SU-DHL-6 (cell line): Measurements from ENCODE around the gene SEPTIN12.

ENCODE experiments used
- H2AFZ ChIP-seq: fragments of 200-600 bp; sonication (generic); 2 replicates; pipeline ENCODE4 v1.6.1; 2014; ENCODE audit warnings: low read depth, mild to moderate bottlenecking, moderate library complexity, mixed read lengths, antibody characterized with exemption, low read length; ENCODE audit not compliant: severe bottlenecking
- H3F3A ChIP-seq: fragments of 200-600 bp; shearing (Covaris generic); 2 replicates; pipeline ENCODE4 v1.6.0; 2016; ENCODE audit warnings: antibody characterized with exemption, mild to moderate bottlenecking; ENCODE audit not compliant: insufficient read depth
- H3K27ac ChIP-seq: fragments of 200-600 bp; sonication (generic); 2 replicates; pipeline ENCODE4 v1.5.1; 2016; ENCODE audit warnings: low read depth, mild to moderate bottlenecking, low read length, moderate library complexity, mixed read lengths
- H3K27me3 ChIP-seq: fragments of 200-600 bp; sonication (generic), shearing (Covaris generic); 2 replicates; pipeline ENCODE4 v1.6.0; 2014; ENCODE audit warnings: mild to moderate bottlenecking, low read length
- H3K36me3 ChIP-seq: fragments of 200-600 bp; sonication (generic); 2 replicates; pipeline ENCODE4 v1.6.1; 2014; ENCODE audit warnings: mild to moderate bottlenecking, low read length, mixed read lengths
- H3K4me2 ChIP-seq: fragments of 300-600, 200-600 bp; shearing (Covaris generic), sonication (generic); 2 replicates; pipeline ENCODE4 v1.6.0; 2014; ENCODE audit warnings: low read length, low read depth, mild to moderate bottlenecking; ENCODE audit not compliant: poor library complexity, severe bottlenecking
- H3K4me3 ChIP-seq: fragments of 200-600 bp; sonication (generic); 2 replicates; pipeline ENCODE4 v1.5.1; 2014; ENCODE audit warnings: antibody characterized with exemption, low read length, mild to moderate bottlenecking, mixed read lengths; ENCODE audit not compliant: insufficient read depth, poor library complexity, severe bottlenecking
- H3K79me2 ChIP-seq: fragments of 200-600 bp; sonication (generic); 2 replicates; pipeline ENCODE4 v1.6.1; 2014; ENCODE audit warnings: mild to moderate bottlenecking, low read length, moderate library complexity; ENCODE audit not compliant: insufficient read depth
- H3K9ac ChIP-seq: fragments of 200-600 bp; sonication (generic); 2 replicates; pipeline ENCODE4 v1.7.0; 2014; ENCODE audit warnings: mild to moderate bottlenecking, low read length
- H3K9me2 ChIP-seq: fragments of 200-600 bp; sonication (generic); replicated peaks from 2 replicates; pipeline ENCODE4 v1.6.1; 2014; ENCODE audit warnings: low read length; ENCODE audit not compliant: insufficient read depth
- H3K9me3 ChIP-seq: fragments of 200-600 bp; sonication (generic); 2 replicates; pipeline ENCODE4 v1.6.1; 2014; ENCODE audit warnings: low read length, mixed read lengths; ENCODE audit not compliant: insufficient read depth
- H4K20me1 ChIP-seq: fragments of 200-600 bp; sonication (generic); 2 replicates; pipeline ENCODE4 v1.6.1; 2014; ENCODE audit warnings: low read depth, mild to moderate bottlenecking, antibody characterized with exemption, low read length, moderate library complexity, mixed read lengths
- CTCF ChIP-seq: fragments of 200-600 bp; sonication (generic); IDR thresholded peaks from one replicate; pipeline ENCODE4 v1.5.1; 2017; ENCODE audit warnings: antibody characterized with exemption, mild to moderate bottlenecking, low read length, moderate library complexity; ENCODE audit not compliant: insufficient read depth, poor library complexity, severe bottlenecking
- EZH2phosphoT487 ChIP-seq: fragments of 200-600 bp; sonication (generic), shearing (Covaris generic); conservative IDR thresholded peaks from 2 replicates; pipeline ENCODE4 v1.6.1; 2018; ENCODE audit warnings: mild to moderate bottlenecking, antibody characterized with exemption, low read length, moderate library complexity, mixed read lengths

The SEPTIN12 gene

GRCh38 chr16:4792951-4793513 lies 4.9 kb upstream of the SEPTIN12 start:
- Histone ChIP-seq H3F3A (no peaks in the 10 kb centered on the region), H3K36me3 (no peaks in the 10 kb centered on the region), H3K27me3 (no peaks in the 10 kb centered on the region), H3K4me2 (no peak overlapping the region), H3K27ac (no peak overlapping the region), H3K4me3 (no peak overlapping the region), H3K79me2 (no peaks in the 10 kb centered on the region), H3K9me3 (no peaks in the 10 kb centered on the region), H4K20me1 (no peaks in the 10 kb centered on the region), H2AFZ (no peak overlapping the region), H3K9ac (no peak overlapping the region), H3K9me2 (no peaks in the 10 kb centered on the region)
- no peak for TF ChIP-seq EZH2phosphoT487
- TF ChIP-seq CTCF: no peak

- TF ChIP-seq EZH2phosphoT487 (no peak), CTCF (no peak)
- H3F3A ChIP-seq: no peaks in the 10 kb centered on the region
- no peak overlapping the region for H3K4me2 ChIP-seq
- H3K27ac ChIP-seq: no peak overlapping the region
- H4K20me1 ChIP-seq: no peaks in the 10 kb centered on the region
- no peak overlapping the region for H2AFZ ChIP-seq
- H3K9ac ChIP-seq: no peak overlapping the region
- H3K9me2 ChIP-seq: no peaks in the 10 kb centered on the region
- H3K79me2 ChIP-seq: no peaks in the 10 kb centered on the region
- no peak overlapping the region for H3K4me3 ChIP-seq
- no peaks in the 10 kb centered on the region for H3K36me3 ChIP-seq
- no peaks in the 10 kb centered on the region for H3K9me3 ChIP-seq
- no peaks in the 10 kb centered on the region for H3K27me3 ChIP-seq
Measured at GRCh38 chr16:4790871-4791270, 2.7 kb upstream of the SEPTIN12 start.

- H3K9me3 ChIP-seq: no peaks in the 10 kb centered on the region
- no peaks in the 10 kb centered on the region for H3F3A ChIP-seq
- no peaks in the 10 kb centered on the region for H3K27me3 ChIP-seq
- no peak overlapping the region for H3K27ac ChIP-seq
- no peak overlapping the region for H3K4me2 ChIP-seq
- no peaks in the 10 kb centered on the region for H3K36me3 ChIP-seq
- H3K4me3 ChIP-seq: no peak overlapping the region
- H2AFZ ChIP-seq: no peak overlapping the region
- no peak for TF ChIP-seq CTCF
- TF ChIP-seq EZH2phosphoT487: no peak
- no peaks in the 10 kb centered on the region for H4K20me1 ChIP-seq
- no peak overlapping the region for H3K9ac ChIP-seq
- H3K9me2 ChIP-seq: no peaks in the 10 kb centered on the region
- no peaks in the 10 kb centered on the region for H3K79me2 ChIP-seq
Measured at GRCh38 chr16:4790261-4790660, 2.1 kb upstream of the SEPTIN12 start.
